HG03045 (cell line): Measurements from ENCODE around the gene DDX51.
"Not testable (repeated sequence)": the region's sequence is repeated elsewhere in the genome, so short reads cannot be mapped to it uniquely, and the experiment has no call there.

ENCODE experiments used
- ATAC-seq: cut with Tn5 transposase; IDR thresholded peaks from one replicate; pipeline ENCODE4 v1.9.1; 2021; ENCODE audit warnings: mild to moderate bottlenecking, moderate library complexity; ENCODE audit not compliant: unreplicated experiment

The DDX51 gene

GRCh38 chr12:132123970-132124765 is 20.0 kb downstream of the DDX51 start:
- ATAC-seq: no peak

- ATAC-seq: no peak
Observed at GRCh38 chr12:132121283-132121682, 22.8 kb downstream of the DDX51 start.

GRCh38 chr12:132118876-132119275 is 25.2 kb downstream of the DDX51 start:
- no peak for ATAC-seq

GRCh38 chr12:132117558-132117875 is 26.6 kb downstream of the DDX51 start:
- ATAC-seq: no peak

GRCh38 chr12:132116709-132117557 is 27.2 kb downstream of the DDX51 start:
- no peak for ATAC-seq

GRCh38 chr12:132115500-132115899 is 28.6 kb downstream of the DDX51 start:
- ATAC-seq: no peak

GRCh38 chr12:132114667-132115066 is 29.5 kb downstream of the DDX51 start:
- ATAC-seq: no peak

GRCh38 chr12:132111654-132112304 is 32.3 kb downstream of the DDX51 start:
- no peak for ATAC-seq

- no peak for ATAC-seq
Observed at GRCh38 chr12:132110677-132111076, 33.4 kb downstream of the DDX51 start.

- ATAC-seq: no peak
Observed at GRCh38 chr12:132109741-132110140, 34.4 kb downstream of the DDX51 start.

- ATAC-seq: no peak
Observed at GRCh38 chr12:132108211-132108832, 35.8 kb downstream of the DDX51 start.

GRCh38 chr12:132106921-132107320 is 37.2 kb downstream of the DDX51 start:
- no peak for ATAC-seq

- ATAC-seq: no peak
Observed at GRCh38 chr12:132105467-132105866, 38.7 kb downstream of the DDX51 start.

- ATAC-seq: no peak
Observed at GRCh38 chr12:132103542-132104308, 40.4 kb downstream of the DDX51 start.

- ATAC-seq: not testable (repeated sequence)
Observed at GRCh38 chr12:132103072-132103471, 41.0 kb downstream of the DDX51 start.

GRCh38 chr12:132102297-132102696 is 41.8 kb downstream of the DDX51 start:
- no peak for ATAC-seq

- no peak for ATAC-seq
Observed at GRCh38 chr12:132100306-132101065, 43.6 kb downstream of the DDX51 start.

GRCh38 chr12:132099739-132100138 is 44.4 kb downstream of the DDX51 start:
- no peak for ATAC-seq

- ATAC-seq: no peak
Observed at GRCh38 chr12:132095520-132096409, 48.4 kb downstream of the DDX51 start.
